ENCODE data around the gene HIVEP3. TPM values are rescaled to one million over a fixed set of nuclear protein-coding genes. Genes with fewer than 3 reads are reported as not detected.

Gene HIVEP3
- total RNA-seq, 1 donor from 2014 or later, result 0.77 TPM

DNA sequence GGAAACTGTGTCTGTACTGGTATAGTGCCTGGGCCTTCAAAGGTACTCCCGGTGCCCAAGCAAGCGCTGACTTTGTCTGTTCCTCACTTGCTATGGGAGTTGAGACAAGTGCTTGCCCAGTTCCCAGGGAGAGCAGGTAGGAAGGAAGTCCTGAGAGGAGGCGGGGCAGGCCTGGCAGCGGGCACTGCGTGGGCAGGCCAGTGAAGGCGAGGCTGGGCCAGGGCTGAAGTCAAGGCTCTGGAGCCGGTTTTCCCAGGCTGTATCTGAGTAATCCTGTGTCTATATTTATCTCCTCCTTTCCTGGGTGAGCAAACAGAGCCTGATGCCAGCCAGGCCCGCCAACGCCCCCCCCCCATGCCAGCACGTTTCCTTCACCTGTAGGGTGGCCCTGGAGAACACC, 418.3 kb downstream of the HIVEP3 start:
- DNase-seq (ENCODE audit: low read depth in 2 of 2), result no peak

DNA sequence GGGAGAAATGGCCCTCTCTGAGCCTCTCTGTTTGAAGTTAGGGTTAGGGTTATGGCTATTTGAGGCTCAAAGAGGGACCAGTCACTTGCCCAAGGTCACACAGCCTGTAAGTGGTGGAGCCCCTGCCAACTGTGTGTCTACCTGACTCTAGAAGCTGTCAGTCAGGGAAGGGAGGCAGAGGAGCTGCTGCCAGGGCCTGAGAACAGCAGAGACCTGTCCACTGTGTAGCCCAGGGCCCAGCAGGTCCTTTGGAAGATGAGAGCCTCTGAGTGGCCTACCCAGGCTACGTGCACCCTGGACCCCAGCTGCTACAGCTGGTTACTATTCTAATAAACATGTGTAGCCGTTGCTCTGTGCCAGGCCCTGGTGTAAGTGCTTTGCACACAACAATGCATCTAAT, 419.1 kb downstream of the HIVEP3 start:
- no peak for DNase-seq (ENCODE audit: low read depth in 2 of 2)

DNA sequence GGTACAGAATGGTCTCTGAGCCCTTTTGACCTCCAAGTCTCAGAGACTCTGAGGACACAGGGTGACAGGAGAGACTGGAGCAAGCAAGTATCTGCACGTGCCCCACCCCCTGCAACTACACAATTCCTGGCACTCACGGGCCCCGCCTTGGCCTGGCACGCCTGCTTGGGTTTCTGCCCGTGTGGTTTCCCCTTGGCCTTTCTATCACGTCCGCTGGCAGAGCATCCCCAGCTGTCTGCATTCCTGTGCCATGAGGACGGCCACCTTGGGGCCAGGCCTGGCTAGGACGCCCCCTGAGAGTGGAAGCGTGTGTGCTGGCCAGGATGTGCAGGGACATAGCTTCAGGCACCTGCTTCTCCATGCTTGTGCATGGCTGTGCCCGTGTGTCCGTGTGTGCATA, 419.9 kb downstream of the HIVEP3 start:
- peak; percentile 27 to 36 for DNase-seq (ENCODE audit: low read depth in 2 of 2)

DNA sequence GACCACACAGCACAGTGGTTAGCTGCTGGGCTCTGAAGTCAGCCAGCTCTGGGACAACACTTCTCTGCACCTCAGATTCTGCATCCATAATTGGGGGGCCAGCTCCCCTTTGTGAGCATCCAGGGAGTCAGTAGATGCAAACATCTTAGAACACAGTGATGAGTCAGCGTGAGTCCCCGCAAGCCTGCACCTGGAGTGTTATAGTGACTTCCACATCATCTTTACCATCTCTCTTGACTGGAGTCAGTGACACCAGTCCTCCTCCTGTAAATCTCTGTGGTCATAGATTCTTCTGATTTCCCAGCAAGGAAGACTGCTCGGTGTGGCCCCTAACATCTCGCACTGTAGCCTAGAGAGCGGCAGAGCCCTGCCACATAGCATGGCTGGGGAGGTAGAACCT, 420.3 kb downstream of the HIVEP3 start:
- no peak for DNase-seq (ENCODE audit: low read depth in 2 of 2)

DNA sequence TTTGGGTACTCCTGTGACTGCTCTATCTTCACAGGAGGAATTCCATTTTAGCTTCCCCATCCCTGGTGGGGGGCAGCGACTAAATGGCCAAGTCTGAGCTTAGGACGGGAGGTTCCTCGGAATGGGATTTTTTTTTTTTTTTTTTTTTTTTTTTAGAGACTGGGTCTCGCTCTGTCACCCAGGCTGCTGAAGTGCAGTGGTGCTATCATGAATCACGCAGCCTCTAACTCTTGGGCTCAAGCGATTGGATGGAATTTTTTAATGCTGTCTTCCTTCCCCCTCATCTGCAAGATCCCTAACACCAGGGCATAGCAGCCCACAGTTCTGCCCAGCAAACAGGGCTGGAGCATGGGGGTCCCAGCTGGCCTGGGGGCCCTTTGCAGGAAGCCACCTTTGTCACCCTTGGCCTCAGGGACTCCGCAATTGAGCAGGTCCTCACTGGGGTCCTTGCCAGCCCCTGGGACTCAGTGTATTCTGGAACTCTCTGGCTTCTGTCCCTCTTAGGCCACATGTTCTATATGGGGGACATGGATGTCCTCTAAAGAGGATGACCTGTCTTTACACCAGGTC, 421.2 kb downstream of the HIVEP3 start:
- no peak for DNase-seq (ENCODE audit: low read depth in 2 of 2)

DNA sequence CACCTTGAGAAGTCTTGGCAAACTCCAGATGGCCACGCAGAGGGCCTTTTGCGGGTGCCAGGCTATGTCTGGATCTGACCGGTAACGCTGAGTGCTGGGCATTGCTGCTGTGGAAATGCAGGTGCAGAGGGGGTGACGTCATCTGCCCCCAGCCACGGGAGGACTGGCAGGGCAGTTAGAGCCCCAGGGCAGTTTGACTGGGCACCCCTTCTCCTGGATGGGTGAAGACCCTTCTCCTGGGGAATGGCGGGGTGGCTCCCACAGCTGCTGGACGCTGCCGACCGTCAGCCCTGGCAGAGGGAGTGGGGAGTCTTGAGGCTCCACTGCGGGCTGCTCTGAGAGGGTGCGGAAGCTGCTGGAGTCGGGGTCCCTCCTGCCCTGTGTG, 421.7 kb downstream of the HIVEP3 start:
- DNase-seq (ENCODE audit: low read depth in 2 of 2), result no peak

DNA sequence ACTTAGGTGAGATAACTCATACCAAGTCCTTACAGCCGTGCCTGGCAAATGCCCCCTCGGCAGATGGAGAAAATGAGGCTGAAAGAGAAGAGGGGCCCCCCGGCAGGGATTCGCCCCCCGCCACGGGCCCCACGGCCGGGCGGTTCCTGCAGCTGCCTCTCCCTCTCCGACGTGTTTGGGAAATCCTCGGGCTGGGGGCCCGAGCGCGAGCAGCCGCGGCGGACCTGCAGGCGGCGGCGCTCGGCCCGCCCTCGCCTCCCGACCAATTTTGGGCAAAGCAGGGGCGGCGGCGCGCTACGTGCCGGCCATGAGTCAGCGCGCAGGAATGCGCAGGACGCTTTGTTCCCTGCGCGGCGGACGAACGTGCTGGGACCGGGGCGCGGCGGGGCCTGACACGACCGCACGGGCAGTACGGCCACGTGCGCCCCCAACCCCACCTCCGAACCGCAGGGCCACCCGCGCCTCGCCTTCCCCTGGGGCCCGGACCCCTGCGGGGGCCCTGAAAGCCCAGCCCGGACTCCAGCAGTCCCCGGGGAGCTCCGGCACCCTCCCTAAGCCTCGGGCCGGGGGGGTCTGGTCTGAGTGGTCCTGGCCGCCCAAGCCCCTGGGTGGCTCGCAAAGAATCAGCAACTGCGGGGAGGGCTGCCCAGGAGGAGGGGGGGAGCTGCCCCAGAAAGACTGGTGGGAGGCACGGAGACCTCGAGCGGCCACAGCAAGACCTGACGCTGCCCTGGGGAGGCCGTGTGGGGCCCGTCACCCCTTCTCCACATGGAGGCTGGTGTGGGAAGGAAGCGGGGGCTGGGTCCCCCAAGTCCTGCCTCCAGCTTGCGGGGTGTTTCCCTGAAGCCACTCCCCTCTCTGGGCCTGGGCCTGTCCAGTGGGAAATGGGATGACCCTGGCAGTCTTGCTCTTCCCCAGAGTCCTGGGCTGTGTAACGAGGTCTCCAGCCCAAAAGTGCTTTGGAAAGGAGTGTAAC, 422.4 kb downstream of the HIVEP3 start:
- peak; percentile 32 to 70 for DNase-seq (ENCODE audit: low read depth in 2 of 2)

DNA sequence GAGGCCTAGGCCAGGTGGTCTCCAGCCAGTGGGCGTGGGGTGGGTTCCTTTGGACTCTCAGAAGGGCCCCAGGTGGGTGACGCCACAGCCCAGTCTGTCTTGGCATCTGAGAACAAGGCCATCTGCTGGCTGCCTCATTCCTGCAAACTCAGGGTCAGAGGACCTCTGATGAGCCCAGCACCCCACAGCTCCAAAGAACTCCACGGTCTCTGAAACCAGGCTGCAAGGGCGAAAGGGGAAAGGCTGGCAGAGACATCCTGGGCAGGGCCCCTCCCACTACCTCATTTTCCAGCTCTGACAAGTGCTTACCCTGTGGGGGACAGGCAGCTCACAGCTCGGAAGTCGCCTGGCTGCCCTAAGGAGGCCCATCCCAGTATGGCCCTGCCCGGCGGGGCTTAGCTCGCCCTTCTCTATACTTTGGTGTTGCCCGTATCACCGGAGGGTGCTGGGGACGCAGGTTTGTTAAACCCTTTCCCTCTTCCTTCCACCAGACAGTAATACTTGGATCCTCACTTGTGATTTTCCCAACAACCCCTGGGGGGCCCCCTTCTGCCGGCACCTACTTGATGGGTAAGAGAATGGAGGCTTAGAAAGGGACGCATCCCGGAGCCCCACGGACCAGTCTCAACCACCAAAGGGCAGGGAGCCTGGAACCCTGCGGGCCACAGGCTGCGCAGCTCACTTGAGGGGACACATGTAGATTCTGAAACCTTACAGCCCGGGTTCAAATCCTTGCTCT, 423.3 kb downstream of the HIVEP3 start:
- peak in 1 of 2 donors; percentile 46 for DNase-seq (ENCODE audit: low read depth in 2 of 2)

DNA sequence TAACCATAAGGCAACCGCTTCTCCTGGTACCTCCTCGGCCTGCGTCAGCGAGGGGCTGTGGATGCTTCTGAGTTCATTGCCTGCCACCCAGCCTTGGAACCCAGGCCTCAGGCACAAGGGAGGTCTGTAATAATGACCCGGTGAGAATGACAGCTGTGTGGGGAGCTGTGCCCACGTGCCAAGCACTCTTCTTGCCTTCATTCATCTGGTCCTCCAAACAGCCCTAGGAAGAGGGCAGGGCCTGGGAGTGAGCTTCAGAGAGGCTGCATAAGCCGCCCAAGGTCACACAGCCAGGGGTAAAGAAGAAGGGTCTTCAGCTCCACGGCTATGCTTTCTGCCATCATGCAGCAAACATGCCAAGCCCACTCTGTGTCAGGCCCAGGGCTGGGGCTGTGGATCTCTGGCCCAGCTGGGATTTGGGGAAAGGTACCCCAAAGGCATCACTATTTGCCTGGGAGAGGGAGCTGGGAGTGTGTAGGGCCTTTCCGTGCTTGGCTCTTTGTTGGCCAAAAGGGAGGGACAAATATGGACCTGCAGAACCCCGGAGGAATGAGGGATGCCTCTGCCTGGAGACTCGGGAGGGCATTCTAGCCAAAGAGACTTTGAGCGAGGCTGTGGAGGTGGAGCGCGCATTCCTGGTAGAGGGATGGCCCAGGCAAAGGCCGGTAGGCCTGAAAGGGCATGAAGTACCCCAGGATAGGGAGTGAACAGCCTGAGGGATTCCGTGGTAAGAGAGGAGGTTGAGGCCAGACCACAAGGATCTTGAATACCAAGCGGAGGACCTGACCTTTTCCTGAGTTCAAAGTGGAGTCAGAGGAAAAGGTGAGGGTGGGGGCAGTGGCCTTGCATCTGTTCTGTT, 424.1 kb downstream of the HIVEP3 start:
- no peak for DNase-seq (ENCODE audit: low read depth in 2 of 2)

DNA sequence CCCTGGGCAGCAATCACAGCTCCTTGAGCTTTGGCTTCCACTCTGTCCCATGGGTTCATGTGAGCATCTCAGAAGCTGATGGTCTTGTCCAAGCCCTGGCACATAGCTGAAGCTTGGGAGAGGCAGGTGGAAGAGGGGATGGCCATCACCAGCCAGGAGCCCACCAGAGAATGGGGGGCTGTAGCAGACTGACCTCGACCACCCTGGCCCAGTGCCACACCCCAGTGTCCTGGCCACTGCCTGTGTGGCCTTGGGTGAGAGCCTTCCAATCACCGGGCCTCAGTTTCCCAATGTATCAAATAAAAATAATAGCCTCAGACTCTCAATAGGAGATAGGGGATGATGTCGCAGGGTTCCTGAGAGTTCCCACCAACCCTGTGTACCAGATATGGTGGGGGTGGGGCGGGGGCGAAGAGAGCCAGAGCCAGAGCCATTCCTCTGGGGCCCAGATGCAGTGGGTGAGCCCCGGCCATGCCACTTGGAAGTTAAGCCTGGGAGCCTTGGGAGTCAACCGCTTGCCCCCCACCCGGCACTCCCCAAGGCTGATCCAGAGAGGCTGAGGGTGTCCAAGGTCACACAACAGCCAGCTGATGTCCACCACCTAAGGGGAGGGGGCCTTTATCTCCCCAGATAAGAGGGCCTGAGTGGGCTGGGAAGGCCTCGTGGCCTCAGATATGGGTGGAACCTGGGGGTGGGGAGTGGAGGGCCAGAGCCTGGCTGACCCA, 424.9 kb downstream of the HIVEP3 start:
- no peak for DNase-seq (ENCODE audit: low read depth in 2 of 2)

DNA sequence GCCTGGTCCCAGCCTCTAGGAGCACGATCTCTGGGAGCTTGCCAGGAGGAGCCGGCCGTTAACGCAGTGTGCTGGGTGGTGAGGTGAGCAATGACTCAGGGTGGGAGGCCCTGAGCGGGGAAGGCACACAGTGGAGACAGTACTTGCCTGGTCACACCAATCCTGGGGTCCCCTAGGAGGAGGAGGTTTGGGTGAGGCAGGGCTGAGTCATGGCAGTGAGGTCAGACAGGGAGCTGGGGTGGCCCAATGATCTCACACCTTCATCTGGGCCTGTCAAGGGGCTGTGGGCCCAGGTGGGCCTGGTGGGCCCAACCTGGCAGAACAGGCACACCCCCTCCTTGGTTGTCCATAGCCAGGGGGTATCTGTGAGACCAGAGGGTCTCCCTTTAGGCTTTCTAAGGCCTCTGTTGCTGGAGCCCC, 425.6 kb downstream of the HIVEP3 start:
- peak in 1 of 2 donors; percentile 41 for DNase-seq (ENCODE audit: low read depth in 2 of 2)

DNA sequence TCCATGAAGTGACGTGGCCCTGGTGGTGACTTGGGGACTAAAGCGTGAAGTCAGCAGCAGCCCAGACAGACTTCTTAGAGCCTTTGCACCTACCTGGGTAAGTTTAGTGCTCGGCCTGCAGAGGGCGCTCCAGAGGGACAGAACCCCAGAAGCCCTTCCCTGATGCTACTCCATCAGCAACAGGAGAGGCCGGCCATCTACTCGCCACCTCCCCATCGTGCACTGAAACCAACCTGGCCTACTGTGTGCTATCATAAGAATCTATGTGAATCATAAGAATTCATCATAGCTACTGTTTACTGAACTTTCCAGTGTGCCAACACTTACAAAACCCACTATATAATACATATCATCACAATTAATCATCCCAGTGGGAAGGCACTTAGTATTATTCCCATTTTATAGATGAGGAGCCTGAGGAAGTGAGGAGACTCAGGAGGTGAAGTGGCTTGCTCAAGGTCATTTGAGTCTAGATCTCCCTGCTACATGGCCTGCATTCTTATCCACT, 426.3 kb downstream of the HIVEP3 start:
- peak in 1 of 2 donors; percentile 41 for DNase-seq (ENCODE audit: low read depth in 2 of 2)

DNA sequence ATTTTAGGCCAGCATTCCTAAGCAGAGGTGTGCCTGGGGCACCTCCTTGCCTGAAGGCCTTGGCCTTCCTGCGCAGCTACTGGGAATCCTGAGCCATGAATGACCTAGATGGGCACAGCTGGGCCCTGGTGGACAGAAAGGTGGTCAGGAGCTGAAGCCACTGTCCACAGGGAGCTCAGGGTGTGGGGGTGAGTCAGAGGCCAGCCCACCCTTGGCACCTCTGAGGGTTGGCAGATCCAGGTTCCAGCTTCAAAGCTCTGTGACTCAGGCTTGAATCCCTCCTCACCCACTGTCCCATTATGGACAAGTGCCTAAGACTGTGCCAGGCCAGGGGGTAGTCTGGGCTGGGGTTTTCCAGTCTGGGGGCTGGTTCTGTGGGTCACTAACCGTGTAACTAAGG, 427.8 kb downstream of the HIVEP3 start:
- DNase-seq (ENCODE audit: low read depth in 2 of 2), result no peak

DNA sequence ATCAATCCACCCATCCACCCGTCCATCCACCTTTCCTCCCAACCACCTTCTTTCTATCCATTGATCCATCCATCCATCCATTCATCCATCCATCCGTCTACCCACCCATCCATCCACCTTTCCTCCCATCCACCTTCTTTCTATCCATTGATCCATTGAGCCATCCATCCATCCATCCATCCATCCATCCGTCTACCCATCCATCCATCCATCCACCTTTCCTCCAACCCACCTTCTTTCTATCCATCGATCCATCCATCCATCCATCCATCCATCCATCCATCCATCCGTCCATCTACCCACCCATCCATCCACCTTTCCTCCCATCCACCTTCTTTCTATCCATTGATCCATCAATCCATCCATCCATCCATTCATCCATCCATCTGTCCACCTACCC, 429.2 kb downstream of the HIVEP3 start:
- DNase-seq (ENCODE audit: low read depth in 2 of 2), result no peak

DNA sequence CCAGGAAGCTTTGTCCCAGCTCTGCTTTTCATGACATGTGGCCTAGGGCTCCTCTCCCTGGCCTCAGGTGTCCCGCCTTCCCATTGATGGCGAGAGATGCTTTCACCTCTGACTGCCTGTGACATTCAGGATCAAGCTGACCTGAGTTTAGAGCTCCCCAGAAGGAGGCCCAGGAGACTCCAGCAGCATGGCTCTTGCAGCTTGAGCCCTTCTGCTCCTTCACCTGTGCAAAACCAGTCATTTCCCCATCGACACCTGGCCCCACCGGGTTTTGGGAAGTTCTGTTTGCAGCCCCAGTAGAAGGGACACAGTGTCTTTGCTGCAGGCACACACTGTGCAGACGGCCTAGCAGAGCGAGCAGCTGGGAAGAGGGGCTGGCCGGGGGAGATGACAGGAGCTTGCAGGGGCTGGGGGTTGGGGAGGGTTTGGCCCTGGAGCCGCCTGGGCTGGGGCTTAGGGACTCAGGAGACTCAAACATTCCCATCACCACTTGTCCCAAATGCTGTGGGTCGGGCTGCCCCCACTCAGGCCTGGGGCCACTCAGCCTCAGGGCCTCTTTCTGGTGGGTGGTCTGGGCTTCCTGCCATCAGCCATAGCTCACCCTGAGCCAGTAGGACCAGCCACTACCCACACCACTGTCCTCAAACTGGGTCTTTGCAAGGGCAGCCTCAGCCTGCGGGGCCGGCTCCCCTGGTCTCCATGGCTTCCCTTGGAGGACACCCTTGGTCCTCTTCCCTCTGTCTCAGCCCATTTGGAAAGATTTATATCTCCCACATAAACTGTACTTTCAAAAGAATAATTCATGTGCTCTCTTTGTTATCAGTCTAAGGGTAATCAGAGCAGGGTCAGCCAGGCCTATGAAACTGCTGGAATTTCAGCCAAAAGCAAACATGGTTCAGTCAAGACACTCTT, 430.4 kb downstream of the HIVEP3 start:
- no peak for DNase-seq (ENCODE audit: low read depth in 2 of 2)

DNA sequence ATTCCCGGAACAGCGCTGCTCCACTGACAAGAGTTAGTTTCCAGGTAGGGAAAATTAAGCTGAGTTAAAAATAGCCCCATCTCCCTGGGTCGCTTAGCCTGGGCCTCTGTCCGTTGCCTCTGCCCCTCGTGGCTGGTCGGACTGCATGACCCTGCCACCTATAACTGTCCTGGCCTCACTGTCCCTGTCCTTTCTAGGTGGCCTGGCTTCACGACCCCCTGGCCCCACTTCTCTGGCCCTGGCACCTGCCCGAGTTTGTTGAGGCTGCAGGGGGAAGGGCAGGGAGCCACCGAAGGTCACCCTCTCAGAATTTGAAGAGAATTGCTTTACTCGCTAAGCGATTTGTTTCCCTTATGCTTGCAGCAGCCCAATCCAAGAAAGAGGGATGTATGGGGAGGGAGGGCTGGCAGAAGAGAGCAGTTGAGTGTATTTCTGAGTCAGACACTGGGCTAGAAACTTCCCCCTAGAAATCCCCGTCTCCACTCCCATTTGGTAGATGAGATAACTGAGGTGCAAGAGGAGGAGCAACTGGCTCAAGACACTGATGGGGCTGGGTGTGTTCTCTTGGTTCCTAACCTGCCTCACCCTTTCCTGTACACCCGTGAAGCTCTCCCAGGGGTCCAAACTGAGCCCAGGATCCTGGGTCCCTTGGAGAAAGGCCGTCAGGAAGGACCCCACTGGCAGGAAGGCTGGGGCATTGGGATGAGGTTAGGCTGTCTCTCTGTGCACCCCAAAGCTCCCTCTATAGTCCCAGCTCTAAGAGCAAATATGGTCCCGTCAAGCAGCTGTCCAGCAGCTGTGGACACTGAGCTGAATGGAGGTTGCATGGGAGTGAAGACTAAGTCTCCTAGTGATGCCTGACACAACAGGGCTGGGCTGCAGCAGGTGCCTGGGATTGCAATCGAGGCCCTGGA, 431.3 kb downstream of the HIVEP3 start:
- no peak for DNase-seq (ENCODE audit: low read depth in 2 of 2)

DNA sequence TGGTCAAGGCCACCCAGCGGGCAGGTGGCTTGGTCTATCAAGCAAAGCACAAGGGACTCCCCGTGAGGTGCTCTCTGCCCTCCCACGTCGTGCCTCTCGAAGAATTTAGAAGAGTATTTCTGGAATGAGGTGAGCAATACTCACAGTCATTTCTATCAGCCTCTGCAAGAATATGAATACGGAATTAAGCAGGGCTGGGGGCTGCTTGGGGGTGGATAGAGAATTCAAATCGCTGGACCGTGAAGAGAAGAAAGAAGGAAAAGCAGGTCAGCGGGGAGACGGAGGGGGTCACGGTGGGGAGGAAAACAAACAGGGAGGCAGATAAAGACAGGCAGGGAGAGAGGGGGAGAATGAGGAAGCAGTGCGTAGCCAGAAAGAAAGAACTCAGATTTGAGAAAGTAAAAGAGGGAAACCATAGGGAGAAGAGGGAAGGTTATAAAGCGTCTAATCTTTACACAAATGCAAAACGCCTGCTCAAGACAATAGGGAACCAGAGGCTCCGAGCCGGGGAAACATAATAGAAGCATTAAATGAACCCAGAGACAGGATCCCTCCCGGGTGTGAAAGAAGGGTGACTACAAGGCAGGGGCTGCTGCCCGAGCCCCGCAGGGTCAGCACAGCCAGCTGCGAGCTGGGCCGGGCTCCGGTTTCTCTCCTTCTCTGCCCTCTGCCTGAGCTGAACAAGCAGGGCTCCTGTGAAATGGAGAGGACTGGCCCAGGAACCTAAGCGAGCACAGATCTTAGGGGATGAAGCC, 432.2 kb downstream of the HIVEP3 start:
- no peak for DNase-seq (ENCODE audit: low read depth in 2 of 2)

DNA sequence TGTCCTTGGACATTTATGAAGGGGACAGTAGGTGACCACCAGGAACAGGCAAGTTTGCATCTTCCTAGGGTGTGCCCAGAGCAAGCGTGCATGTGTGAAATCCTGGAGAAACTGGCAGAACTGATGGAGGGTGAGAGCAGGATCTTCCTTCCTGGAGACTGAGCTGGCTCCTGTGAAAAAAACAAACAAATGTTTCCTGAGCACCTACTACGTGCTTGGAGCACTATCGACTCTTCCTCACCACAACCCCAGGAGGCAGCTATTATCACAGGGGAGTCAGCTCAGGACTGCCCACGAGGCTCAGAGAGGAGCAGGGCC, 432.7 kb downstream of the HIVEP3 start:
- no peak for DNase-seq (ENCODE audit: low read depth in 2 of 2)
